Sigmoid colon (tissue), 7 donors: ENCODE results near the gene ADD1. TPM values are rescaled to one million over a fixed set of nuclear protein-coding genes. Genes with fewer than 3 reads are reported as not detected.

Source experiments
- DNase-seq: peaks from one replicate; pipeline ENCODE4 v3.0.0-alpha.2; 2019
- H3K27ac ChIP-seq, 4 donors: fragments of 200-600 bp; sonication (generic); one replicate each; pipeline ENCODE4 v1.5.1; 2016 to 2019; ENCODE audit warnings: mild to moderate bottlenecking in 1 of 4
- H3K27me3 ChIP-seq, 3 donors: fragments of 200-600 bp; sonication (generic); one replicate each; pipeline ENCODE4 v1.5.1; 2019; ENCODE audit warnings: mild to moderate bottlenecking in 1 of 3
- H3K36me3 ChIP-seq, 4 donors: fragments of 200-600 bp; sonication (generic); one replicate each; pipeline ENCODE4 v1.5.1; 2016 to 2019
- H3K4me1 ChIP-seq, 4 donors: fragments of 200-600 bp; sonication (generic); one replicate each; pipeline ENCODE4 v1.5.1; 2017 to 2019
- H3K4me3 ChIP-seq, 4 donors: fragments of 200-600 bp; sonication (generic); one replicate each; pipeline ENCODE4 v1.5.1; 2017 to 2019; ENCODE audit warnings: mild to moderate bottlenecking in 2 of 4, moderate library complexity in 1 of 4
- H3K9me3 ChIP-seq, 4 donors: fragments of 200-600 bp in 3 of 4; sonication (generic) in 3 of 4; one replicate each; pipeline versions ENCODE4 v1.5.1 to v1.6.1; 2013 to 2019
- CTCF ChIP-seq, 4 experiments: fragments of 450-650 bp in 3 of 4; fragments of 200-600 bp in 1 of 4; IDR thresholded peaks; one replicate each; pipeline ENCODE4 v1.5.1; 2016 to 2019; ENCODE audit warnings: antibody characterized with exemption in 4 of 4, mild to moderate bottlenecking in 3 of 4, moderate library complexity in 2 of 4
- EP300 ChIP-seq, 4 donors: sonication (generic); formaldehyde crosslinking; IDR thresholded peaks; one replicate each; pipeline ENCODE4 v1.6.1; 2017; ENCODE audit warnings: antibody characterized with exemption in 4 of 4
- POLR2A ChIP-seq, 2 donors: fragments of 450-650 bp; IDR thresholded peaks; one replicate each; pipeline ENCODE4 v1.6.1; 2016; ENCODE audit warnings: antibody characterized with exemption in 2 of 2, mild to moderate bottlenecking in 2 of 2, moderate library complexity in 2 of 2
- POLR2AphosphoS5 ChIP-seq, 4 donors: sonication (generic); formaldehyde crosslinking; IDR thresholded peaks; one replicate each; pipeline ENCODE4 v1.6.1; 2017; ENCODE audit warnings: antibody characterized with exemption in 4 of 4
- WGBS, 2 donors: extraction: QIAGEN DNeasy Blood & Tissue Kit; methylation state at CpG; one replicate each; pipeline ENCODE4 v1.1.7; 2013; 5-methylcytosine and 5-hydroxymethylcytosine counted together
- intact Hi-C: fragments of 100-400 bp; cut with DNase I; formaldehyde crosslinking; loops from one replicate; pipeline ENCODE4 v1.15.1; 2023
- polyA plus RNA-seq, 3 donors: library from polyadenylated mRNA; stranded (reverse); fragments of 200-250 nt; gene quantifications; one replicate each; pipeline ENCODE4 v1.2.3, GENCODE V29; 2013
- total RNA-seq, 4 donors: library from RNA; depleted of rRNA; stranded (reverse); fragments of >200 nt; gene quantifications; one replicate each; pipeline ENCODE4 v1.1.0, GENCODE V29; 2016
- donor health status: healthy with polysubstance abuse.
- donor health status: Bipolar disorder and iron deficiency.
- donor health status: healthy.

Gene ADD1
- total and polyA plus RNA-seq, 7 donors, result 113 to 378 (median 166) TPM

DNA sequence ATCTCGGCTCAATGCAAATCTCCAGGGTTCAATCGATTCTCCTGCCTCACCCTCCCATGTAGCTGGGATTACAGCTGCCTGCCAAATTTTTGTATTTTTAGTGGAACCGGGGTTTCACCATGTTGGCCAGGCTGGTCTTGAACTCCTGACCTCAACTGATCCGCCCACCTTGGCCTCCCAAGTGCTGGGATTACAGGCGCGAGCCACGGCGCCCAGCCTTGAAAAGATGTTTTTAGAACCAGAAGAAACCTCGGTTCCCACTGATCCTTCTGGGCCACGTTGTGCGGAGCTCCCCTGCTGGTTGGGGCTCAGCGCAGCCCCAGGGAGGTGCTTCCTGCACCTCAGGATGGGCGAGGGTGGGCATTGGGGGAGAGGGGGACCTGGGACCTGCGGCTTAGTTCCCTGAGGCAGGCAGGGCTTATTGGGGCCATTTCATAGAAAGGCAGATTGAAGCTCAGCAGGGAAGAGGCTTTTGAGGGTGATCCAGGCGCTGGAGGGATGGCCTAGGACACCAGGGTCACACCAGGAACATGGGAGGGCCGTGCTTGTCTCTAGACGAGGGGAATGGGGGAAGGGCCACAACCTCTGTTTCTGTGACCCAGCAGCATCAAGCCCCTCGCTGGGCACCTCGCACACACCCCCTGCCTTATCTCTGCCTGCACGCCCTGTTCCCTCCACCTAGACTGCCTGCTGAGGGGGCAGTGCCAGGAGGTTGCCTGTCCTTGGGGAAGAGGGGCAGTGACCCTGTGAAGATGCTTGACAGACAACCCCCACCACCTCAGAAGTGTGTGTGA is 6.3 kb upstream of the ADD1 start:
- intact Hi-C loops, result no loop called here
- WGBS, 2 donors, result 73 to 75% methylated on average over 20 of the region's 20 CpGs
- Histone ChIP-seq H3K9me3 (no peaks in the 10 kb centered on the region), H3K4me1 (peaks cover 0 to 19% (median 17%) of the 10 kb centered on the region in 4 donors), H3K27me3 (no peaks in the 10 kb centered on the region), H3K27ac (peak overlapping the region; percentile 39 to 76 (median 70)), H3K4me3 (peak overlapping the region in 2 of 4 donors; percentile 14 to 19), H3K36me3 (peaks cover 0 to 22% (median 4%) of the 10 kb centered on the region in 4 donors)
- no peak for TF ChIP-seq POLR2A (IDR thresholded peaks at IDR 0.05)
- TF ChIP-seq EP300 (IDR thresholded peaks at IDR 0.05), result no peak
- TF ChIP-seq CTCF (IDR thresholded peaks at IDR 0.05), result no peak
- TF ChIP-seq POLR2AphosphoS5 (IDR thresholded peaks at IDR 0.05), result no peak
- peak; percentile 57 for DNase-seq

GRCh38 chr4:2837904-2838496 is 5.6 kb upstream of the ADD1 start:
- Histone ChIP-seq H3K27ac (peak overlapping the region; percentile 39 to 76 (median 70)), H3K36me3 (peaks cover 0 to 17% (median 4%) of the 10 kb centered on the region in 4 donors), H3K9me3 (no peaks in the 10 kb centered on the region), H3K27me3 (no peaks in the 10 kb centered on the region), H3K4me3 (peak overlapping the region in 3 of 4 donors; percentile 14 to 19 (median 18)), H3K4me1 (peaks cover 0 to 24% (median 21%) of the 10 kb centered on the region in 4 donors)
- peak in 1 of 4 donors; percentile 20 for TF ChIP-seq POLR2AphosphoS5 (IDR thresholded peaks at IDR 0.05)
- no peak for TF ChIP-seq POLR2A (IDR thresholded peaks at IDR 0.05)
- TF ChIP-seq EP300 (IDR thresholded peaks at IDR 0.05), result no peak
- no peak for TF ChIP-seq CTCF (IDR thresholded peaks at IDR 0.05)
- DNase-seq, result peak; percentile 76
- whole genome bisulfite sequencing, 2 donors, result 36 to 58% methylated on average over 8 of the region's 8 CpGs
- intact Hi-C loops, result no loop called here

GRCh38 chr4:2839060-2839459 is 4.6 kb upstream of the ADD1 start:
- no peak overlapping the region for H3K4me3 ChIP-seq
- intact Hi-C loops, result no loop called here
- peaks cover 0 to 6% (median under 1%) of the 10 kb centered on the region in 4 donors for H3K36me3 ChIP-seq
- DNase-seq, result no peak
- H3K27ac ChIP-seq, result peak overlapping the region in 2 of 4 donors; percentile 72 to 76
- peaks cover 0 to 27% (median 22%) of the 10 kb centered on the region in 4 donors for H3K4me1 ChIP-seq
- no peaks in the 10 kb centered on the region for H3K9me3 ChIP-seq
- no peaks in the 10 kb centered on the region for H3K27me3 ChIP-seq
- 97 to 98% methylated on average over 3 of the region's 3 CpGs for WGBS, 2 donors
- TF ChIP-seq CTCF (IDR thresholded peaks at IDR 0.05), result no peak

DNA sequence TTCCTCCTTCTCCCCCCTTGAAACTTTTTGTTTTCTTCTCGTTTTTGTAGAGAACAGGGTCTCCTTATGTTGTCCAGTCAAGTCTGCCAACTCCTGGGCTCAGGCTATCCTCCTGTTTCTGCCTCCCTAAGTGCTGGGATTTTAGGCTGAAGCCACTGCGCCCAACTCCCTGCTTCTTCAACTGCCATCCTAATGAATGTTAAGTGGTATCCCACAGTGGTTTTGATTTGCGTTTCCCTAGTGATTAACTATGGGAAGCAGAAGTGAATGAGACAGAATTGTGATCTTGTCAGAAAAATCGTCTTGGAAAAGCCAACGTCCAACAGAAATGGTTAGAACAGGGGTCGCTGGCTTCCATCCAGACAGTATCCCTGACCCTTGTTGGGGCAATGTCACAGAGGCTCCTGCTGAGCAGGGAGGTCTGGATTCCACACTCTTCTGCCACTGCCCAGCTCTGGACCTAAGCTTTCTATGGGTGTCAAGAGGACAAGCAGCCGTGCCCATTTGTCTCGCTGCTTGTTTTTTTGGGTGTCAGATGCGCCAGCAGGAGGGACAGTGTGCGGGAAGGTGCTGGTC is 869 bp upstream of the ADD1 start:
- Histone ChIP-seq H3K27me3 (no peaks in the 10 kb centered on the region), H3K36me3 (no peaks in the 10 kb centered on the region), H3K4me1 (peaks cover 0 to 50% (median 41%) of the 10 kb centered on the region in 4 donors), H3K9me3 (no peaks in the 10 kb centered on the region), H3K27ac (peak overlapping the region; percentile 93 to 99 (median 96)), H3K4me3 (peak overlapping the region; percentile 86 to 95 (median 90))
- intact Hi-C loops, result loop anchor here (2.0 to 10.0 kb wide), 3 partner anchors 86 to 308 kb away; partner anchors contain the start of genes FAM193A, GRK4, NOP14 and TNIP2
- 14 to 21% methylated on average over 10 of the region's 10 CpGs for WGBS, 2 donors
- TF ChIP-seq POLR2AphosphoS5 (IDR thresholded peaks at IDR 0.05) (no peak), POLR2A (IDR thresholded peaks at IDR 0.05) (no peak), EP300 (IDR thresholded peaks at IDR 0.05) (no peak), CTCF (IDR thresholded peaks at IDR 0.05) (no peak)
- DNase-seq, result no peak
